Left ventricle myocardium superior (tissue), 1 donor: ENCODE results near the gene TMEM145. TPM values are rescaled to one million over a fixed set of nuclear protein-coding genes. Genes with fewer than 3 reads are reported as not detected.
A peak's percentile ranks its signal among the peaks of the same experiment; 100 is the strongest.

Source experiments
- ATAC-seq: fragments of 200-7000 bp; cut with Tn5 transposase; one replicate; pipeline ENCODE4 v1.9.1; 2020; ENCODE audit warnings: mild to moderate bottlenecking, moderate library complexity
- DNase-seq: peaks from one replicate; pipeline ENCODE4 v3.0.0-alpha.2; 2020
- intact Hi-C: fragments of 100-400 bp; cut with micrococcal nuclease; formaldehyde crosslinking; loops from one replicate; pipeline ENCODE4 v1.11.0; 2022
- total RNA-seq: library from RNA; stranded (reverse); fragmentation: NEBNext Ultra II Directional; extraction: Animal tissue kit (Norgen Biotek cat#: 25700); gene quantifications from one replicate; pipeline ENCODE4 v1.2.1, GENCODE V29; 2021
- donor health status: DM: no; HTN: yes; CAD: no; lungs with severe emphysema.

TMEM145 gene
- total RNA-seq, 1 donor from 2014 or later: 0.64 TPM

- no peak for ATAC-seq
- DNase-seq: peak; percentile 78
- intact Hi-C loops: loop anchor here (5.0 kb wide), 1 partner anchor 39 kb away; no protein-coding TSS in a partner anchor
These were observed 26.6 kb upstream of the TMEM145 start for GRCh38 chr19:42286349-42287016.

DNA sequence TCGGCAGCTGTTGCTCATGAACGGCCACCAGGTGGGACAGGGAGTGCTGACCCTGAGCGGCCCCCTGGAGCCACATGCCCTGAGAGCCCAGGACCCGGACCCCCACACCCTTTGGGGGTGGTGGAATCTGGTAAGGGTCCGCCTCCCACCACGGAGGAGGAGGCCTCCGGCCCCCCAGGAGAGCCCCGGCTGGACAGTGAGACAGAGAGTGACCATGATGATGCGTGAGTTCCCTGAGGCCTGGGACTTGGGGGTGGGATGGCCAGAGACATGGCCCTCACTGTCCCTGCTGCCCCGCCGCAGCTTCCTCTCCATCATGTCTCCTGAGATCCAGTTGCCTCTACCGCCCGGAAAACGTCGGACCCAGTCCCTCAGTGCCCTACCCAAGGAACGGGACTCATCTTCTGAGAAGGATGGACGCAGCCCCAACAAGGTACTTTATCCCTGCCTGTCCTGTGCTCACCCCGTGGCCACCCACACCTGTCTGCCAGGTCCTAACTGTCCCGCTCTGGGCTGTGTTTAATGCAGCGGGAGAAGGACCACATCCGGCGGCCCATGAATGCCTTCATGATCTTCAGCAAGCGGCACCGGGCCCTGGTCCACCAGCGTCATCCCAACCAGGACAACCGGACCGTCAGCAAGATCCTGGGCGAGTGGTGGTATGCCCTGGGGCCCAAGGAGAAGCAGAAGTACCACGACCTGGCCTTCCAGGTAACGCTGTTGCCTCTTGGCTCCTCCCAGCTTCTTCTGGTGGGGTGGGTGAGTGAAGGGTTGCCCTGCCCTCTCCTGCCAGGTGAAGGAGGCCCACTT, 25.9 kb upstream of the TMEM145 start:
- intact Hi-C loops: loop anchor here (5.0 kb wide), 1 partner anchor 40 kb away; no protein-coding TSS in a partner anchor
- peak; percentile 28 for DNase-seq
- ATAC-seq: no peak

GRCh38 chr19:42287827-42288107, 25.3 kb upstream of the TMEM145 start:
- no peak for DNase-seq
- no peak for ATAC-seq
- intact Hi-C loops: loop anchor here (5.0 kb wide), 1 partner anchor 40 kb away; no protein-coding TSS in a partner anchor

- no peak for ATAC-seq
- intact Hi-C loops: loop anchor here (5.0 kb wide), 1 partner anchor 41 kb away; no protein-coding TSS in a partner anchor
- DNase-seq: no peak
These were observed 24.7 kb upstream of the TMEM145 start for GRCh38 chr19:42288387-42288786.

GRCh38 chr19:42288881-42289555, 24.1 kb upstream of the TMEM145 start:
- intact Hi-C loops: loop anchor here (5.0 kb wide), 1 partner anchor 42 kb away; no protein-coding TSS in a partner anchor
- no peak for DNase-seq
- no peak for ATAC-seq

- intact Hi-C loops: loop anchor here (5.0 kb wide), 1 partner anchor 42 kb away; no protein-coding TSS in a partner anchor
- no peak for DNase-seq
These were observed 23.5 kb upstream of the TMEM145 start for GRCh38 chr19:42289556-42290041.

GRCh38 chr19:42290136-42290522, 23.0 kb upstream of the TMEM145 start:
- no peak for DNase-seq
- no peak for ATAC-seq
- intact Hi-C loops: no loop called here

More at GRCh38 chr19:42289556-42290041, 23.5 kb upstream of the TMEM145 start:
- ATAC-seq: no peak

GRCh38 chr19:42290523-42291434, 22.3 kb upstream of the TMEM145 start:
- intact Hi-C loops: no loop called here
- no peak for ATAC-seq
- peak; percentile 51 for DNase-seq

DNA sequence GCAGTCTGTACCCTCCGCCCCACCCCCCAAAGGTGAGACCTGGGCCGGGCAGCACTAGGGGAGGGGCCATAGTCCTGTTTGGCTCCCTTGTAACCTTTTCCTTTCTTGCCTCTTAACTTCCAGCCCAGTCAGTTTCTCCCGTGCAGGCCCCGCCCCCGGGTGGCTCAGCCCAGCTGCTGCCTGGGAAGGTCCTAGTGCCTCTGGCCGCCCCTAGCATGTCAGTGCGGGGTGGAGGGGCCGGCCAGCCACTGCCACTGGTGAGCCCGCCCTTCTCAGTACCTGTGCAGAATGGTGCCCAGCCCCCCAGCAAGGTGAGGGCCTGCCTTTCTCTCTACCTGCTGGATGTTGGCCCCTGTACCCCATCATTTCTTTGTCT, 21.7 kb upstream of the TMEM145 start:
- DNase-seq (no peak), ATAC-seq (no peak)
- intact Hi-C loops: no loop called here

- intact Hi-C loops: no loop called here
- DNase-seq: no peak
These were observed 20.8 kb upstream of the TMEM145 start for GRCh38 chr19:42292042-42292960.

DNA sequence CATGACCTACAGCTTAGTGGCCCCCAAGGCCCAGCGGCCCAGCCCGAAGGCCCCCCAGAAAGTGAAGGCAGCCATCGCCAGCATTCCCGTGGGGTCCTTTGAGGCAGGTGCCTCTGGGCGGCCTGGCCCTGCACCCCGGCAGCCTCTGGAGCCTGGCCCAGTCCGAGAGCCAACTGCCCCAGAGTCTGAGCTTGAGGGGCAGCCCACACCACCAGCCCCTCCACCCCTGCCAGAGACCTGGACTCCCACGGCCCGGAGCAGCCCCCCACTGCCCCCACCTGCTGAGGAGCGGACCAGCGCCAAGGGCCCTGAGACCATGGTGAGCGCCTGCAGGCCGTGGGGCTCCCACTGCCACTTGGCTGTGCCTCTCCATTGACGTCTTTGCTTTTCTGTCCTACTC, 20.1 kb upstream of the TMEM145 start:
- ATAC-seq: no peak
- intact Hi-C loops: no loop called here

More at GRCh38 chr19:42292042-42292960, 20.8 kb upstream of the TMEM145 start:
- no peak for ATAC-seq

DNA sequence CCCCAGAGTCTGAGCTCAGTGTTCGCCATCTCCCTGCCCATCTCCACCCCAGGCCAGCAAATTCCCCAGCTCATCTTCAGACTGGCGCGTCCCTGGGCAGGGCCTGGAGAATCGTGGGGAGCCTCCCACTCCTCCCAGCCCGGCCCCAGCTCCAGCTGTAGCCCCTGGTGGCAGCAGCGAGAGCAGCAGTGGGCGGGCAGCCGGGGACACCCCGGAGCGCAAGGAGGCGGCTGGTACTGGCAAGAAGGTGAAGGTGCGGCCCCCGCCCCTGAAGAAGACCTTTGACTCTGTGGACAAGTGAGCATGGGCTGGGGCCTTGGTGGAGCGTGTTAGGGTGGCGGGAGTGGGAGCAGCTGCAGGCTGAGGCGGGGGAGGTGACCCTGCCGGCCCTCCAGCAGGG, 19.6 kb upstream of the TMEM145 start:
- ATAC-seq: no peak
- intact Hi-C loops: no loop called here
- DNase-seq: no peak

More for the DNA sequence above, 20.1 kb upstream of the TMEM145 start:
- no peak for DNase-seq

DNA sequence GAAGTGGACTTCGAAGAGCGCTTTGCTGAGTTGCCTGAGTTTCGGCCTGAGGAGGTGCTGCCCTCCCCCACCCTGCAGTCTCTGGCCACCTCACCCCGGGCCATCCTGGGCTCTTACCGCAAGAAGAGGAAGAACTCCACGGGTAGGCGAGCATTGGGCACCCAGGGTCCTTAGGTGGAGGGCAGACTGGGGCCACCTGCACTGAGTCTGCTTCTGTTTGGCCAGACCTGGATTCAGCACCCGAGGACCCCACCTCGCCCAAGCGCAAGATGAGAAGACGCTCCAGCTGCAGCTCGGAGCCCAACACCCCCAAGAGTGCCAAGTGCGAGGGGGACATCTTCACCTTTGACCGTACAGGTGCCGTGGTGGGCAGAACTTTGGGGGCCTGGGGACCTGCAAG, 19.2 kb upstream of the TMEM145 start:
- ATAC-seq (no peak), DNase-seq (no peak)
- intact Hi-C loops: no loop called here

GRCh38 chr19:42294471-42295137, 18.5 kb upstream of the TMEM145 start:
- intact Hi-C loops: no loop called here
- DNase-seq (no peak), ATAC-seq (no peak)

GRCh38 chr19:42295342-42295741, 17.8 kb upstream of the TMEM145 start:
- no peak for DNase-seq
- ATAC-seq: no peak
- intact Hi-C loops: no loop called here

GRCh38 chr19:42295831-42296525, 17.1 kb upstream of the TMEM145 start:
- DNase-seq (peak; percentile 90), ATAC-seq (peak; percentile 82)
- intact Hi-C loops: no loop called here

- intact Hi-C loops: no loop called here
- DNase-seq (no peak), ATAC-seq (no peak)
These were observed 16.1 kb upstream of the TMEM145 start for GRCh38 chr19:42297039-42297438.
